ENCODE results near the gene XIRP2.

Gene XIRP2

DNA sequence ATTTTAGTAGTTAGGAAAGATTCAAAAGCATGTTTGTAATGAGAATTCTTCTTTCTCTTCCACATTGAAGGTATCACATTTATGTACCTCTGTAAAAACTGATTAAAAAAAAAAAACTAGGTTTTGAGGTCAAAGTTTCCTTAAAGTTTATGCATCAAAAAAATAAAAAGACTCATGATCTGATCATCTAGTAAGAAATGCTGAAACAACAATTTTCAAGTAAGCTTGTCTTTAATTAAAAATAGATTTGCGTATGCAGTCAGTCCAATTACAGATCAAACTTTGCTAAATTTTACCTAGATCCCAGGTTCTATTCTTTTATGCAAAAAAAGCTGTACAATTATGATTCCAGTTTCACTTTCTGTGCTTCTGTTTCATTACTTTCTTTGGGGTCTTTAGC lies 409.0 kb downstream of the XIRP2 start:
- DNase-seq: no peak

GRCh38 chr2:167298017-167298416 lies 409.7 kb downstream of the XIRP2 start:
- DNase-seq: no peak
